GM23248 (cell line): ENCODE results near the gene LGALS1. TPM values are rescaled to one million over a fixed set of nuclear protein-coding genes. Genes with fewer than 3 reads are reported as not detected.
A peak's percentile ranks its signal among the peaks of the same experiment; 100 is the strongest.

ENCODE experiments used
- DNase-seq: peaks from one replicate; pipeline ENCODE4 v3.0.0-alpha.2; 2015
- H2AFZ ChIP-seq: fragments of 200-600 bp; sonication (generic); 2 replicates; pipeline ENCODE4 v1.6.1; 2016; ENCODE audit warnings: antibody characterized with exemption
- H3F3A ChIP-seq: fragments of 200-600 bp; sonication (generic); 2 replicates; pipeline ENCODE4 v1.6.1; 2016; ENCODE audit warnings: mild to moderate bottlenecking, antibody characterized with exemption, mixed run types; ENCODE audit not compliant: insufficient read depth
- H3K27ac ChIP-seq: fragments of 200-600 bp; sonication (generic); 2 replicates; pipeline ENCODE4 v1.5.1; 2016; ENCODE audit warnings: mild to moderate bottlenecking
- H3K27me3 ChIP-seq: fragments of 200-600 bp; sonication (generic); replicated peaks from 2 replicates; pipeline ENCODE4 v1.6.1; 2016; ENCODE audit warnings: mild to moderate bottlenecking; ENCODE audit not compliant: insufficient read depth
- H3K36me3 ChIP-seq: fragments of 200-600 bp; sonication (generic); 2 replicates; pipeline ENCODE4 v1.6.1; 2016; ENCODE audit warnings: low read depth, mild to moderate bottlenecking
- H3K4me1 ChIP-seq: fragments of 200-600 bp; sonication (generic); 2 replicates; pipeline ENCODE4 v1.6.1; 2016; ENCODE audit warnings: mild to moderate bottlenecking; ENCODE audit not compliant: insufficient read depth
- H3K4me2 ChIP-seq: fragments of 200-600 bp; sonication (generic); one replicate; pipeline ENCODE4 v1.6.1; 2016; ENCODE audit warnings: mild to moderate bottlenecking; ENCODE audit not compliant: unreplicated experiment
- H3K4me3 ChIP-seq: fragments of 200-600 bp; sonication (generic); 2 replicates; pipeline ENCODE4 v1.5.1; 2016; ENCODE audit warnings: mild to moderate bottlenecking
- H3K79me2 ChIP-seq: fragments of 200-600 bp; sonication (generic); 2 replicates; pipeline ENCODE4 v1.6.1; 2016; ENCODE audit warnings: mild to moderate bottlenecking; ENCODE audit not compliant: insufficient read depth
- H3K9ac ChIP-seq: fragments of 200-600 bp; sonication (generic); 2 replicates; pipeline ENCODE4 v1.6.1; 2016; ENCODE audit warnings: mild to moderate bottlenecking
- H3K9me2 ChIP-seq: fragments of 200-600 bp; sonication (generic); 2 replicates; pipeline ENCODE4 v1.6.1; 2016; ENCODE audit warnings: mixed run types, mild to moderate bottlenecking, moderate library complexity; ENCODE audit not compliant: insufficient read depth
- H3K9me3 ChIP-seq: fragments of 200-600 bp; sonication (generic); one replicate; pipeline ENCODE4 v1.6.1; 2017; ENCODE audit warnings: low read depth
- H4K20me1 ChIP-seq: fragments of 200-600 bp; sonication (generic); 2 replicates; pipeline ENCODE4 v1.6.0; 2016; ENCODE audit not compliant: insufficient read depth
- EZH2 ChIP-seq: fragments of 200-600 bp; sonication (generic); IDR thresholded peaks from 2 replicates; pipeline ENCODE4 v1.6.1; 2018; ENCODE audit warnings: antibody characterized with exemption, mild to moderate bottlenecking; ENCODE audit not compliant: insufficient read depth, poor library complexity, severe bottlenecking
- EZH2phosphoT487 ChIP-seq: fragments of 200-600 bp; sonication (generic); IDR thresholded peaks from 2 replicates; pipeline ENCODE4 v1.6.1; 2018; ENCODE audit warnings: antibody characterized with exemption, moderate library complexity, mild to moderate bottlenecking, low read depth; ENCODE audit not compliant: insufficient read depth
- WGBS, 2 experiments: methylation state at CpG; one replicate each; pipeline ENCODE4 v1.1.6; 2015 to 2017; ENCODE audit warnings: low lambda C conversion rate in 2 of 2, low coverage in 1 of 2; ENCODE audit errors: missing lambda C conversion rate in 2 of 2; 5-methylcytosine and 5-hydroxymethylcytosine counted together
- in situ Hi-C: fragments of 300-500 bp; cut with MboI; formaldehyde crosslinking; loops from 2 replicates; pipeline ENCODE4 v1.15.0; 2020
- polyA plus RNA-seq: library from polyadenylated mRNA; unstranded; fragments of >200 nt; fragmentation: Nextera tagmentation; extraction: Ambion mirVana; gene quantifications from 2 replicates; pipeline ENCODE4 v1.2.1, GENCODE V29; 2016
- total RNA-seq: library from RNA; depleted of rRNA; stranded (reverse); fragments of >200 nt; shearing (Covaris generic); gene quantifications from 2 replicates; pipeline ENCODE4 v1.2.3, GENCODE V29; 2014

Gene LGALS1
- total and polyA plus RNA-seq, 2 experiments from 2014 or later = 5,290 to 6,984 TPM

DNA sequence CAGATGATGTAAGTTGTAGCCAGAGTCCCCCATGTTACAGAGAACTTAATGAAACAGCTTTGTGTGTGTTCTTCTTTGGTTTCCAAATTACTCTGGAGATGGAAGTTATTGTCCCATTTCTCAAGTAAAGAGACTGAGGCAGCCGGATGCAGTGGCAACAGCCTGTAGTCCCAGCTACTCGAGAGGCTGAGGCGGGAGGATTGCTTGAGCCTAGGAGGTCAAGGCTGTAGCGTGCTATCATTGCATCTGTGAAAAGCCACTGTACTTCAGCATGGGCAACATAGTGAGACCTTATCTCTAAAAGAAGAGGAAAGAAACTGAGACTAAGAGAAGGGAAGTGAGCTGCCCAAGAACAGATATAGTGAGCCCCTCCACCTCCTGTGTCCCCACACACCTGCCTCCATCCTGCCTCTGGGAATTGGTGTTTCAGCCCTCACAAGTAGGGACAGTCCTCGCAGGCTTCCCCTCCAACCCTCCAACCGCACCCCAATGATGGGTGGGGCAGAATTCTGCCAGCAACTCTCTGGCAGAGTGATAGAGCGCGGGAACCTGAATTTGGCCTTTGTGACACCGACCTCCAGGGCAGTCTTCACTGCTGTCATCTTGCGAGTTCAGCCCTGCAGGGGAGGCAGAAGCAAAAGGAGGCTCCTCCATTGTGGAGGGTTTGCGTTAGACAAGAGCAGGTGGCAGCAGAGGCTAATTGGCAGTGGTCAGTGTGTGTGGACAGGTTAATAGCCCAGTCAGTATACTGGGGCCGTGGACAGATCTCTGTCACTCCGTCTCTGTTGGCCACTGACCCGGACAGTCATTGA is 15.3 kb upstream of the LGALS1 start:
- Histone ChIP-seq H3K79me2 (peaks cover 53% of the 10 kb centered on the region), H3K4me2 (peak overlapping the region; percentile 82), H3K9ac (peak overlapping the region; percentile 69), H3K4me1 (peaks cover 35% of the 10 kb centered on the region), H3K36me3 (no peaks in the 10 kb centered on the region), H2AFZ (no peak overlapping the region), H3F3A (peaks cover 31% of the 10 kb centered on the region), H3K9me3 (no peaks in the 10 kb centered on the region), H3K27me3 (no peaks in the 10 kb centered on the region), H3K27ac (no peak overlapping the region), H4K20me1 (0 out of 2 replicates have a peak, but pooled peaks cover 2% of the 10 kb centered on the region), H3K4me3 (peak overlapping the region; percentile 86), H3K9me2 (no peaks in the 10 kb centered on the region)
- no peak for DNase-seq
- in situ Hi-C loops = no loop called here
- 56 to 58% methylated on average over 14 of the region's 14 CpGs for WGBS, 2 experiments
- TF ChIP-seq EZH2 (no peak), EZH2phosphoT487 (no peak)

GRCh38 chr22:37660709-37661045 is 14.8 kb upstream of the LGALS1 start:
- peaks cover 31% of the 10 kb centered on the region for H3F3A ChIP-seq
- H3K9me3 ChIP-seq = no peaks in the 10 kb centered on the region
- H3K4me1 ChIP-seq = peaks cover 35% of the 10 kb centered on the region
- no peaks in the 10 kb centered on the region for H3K36me3 ChIP-seq
- no peaks in the 10 kb centered on the region for H3K27me3 ChIP-seq
- H3K4me2 ChIP-seq = no peak overlapping the region
- no peak for DNase-seq
- H3K9me2 ChIP-seq = no peaks in the 10 kb centered on the region
- H2AFZ ChIP-seq = no peak overlapping the region
- 48 to 50% methylated on average over 2 of the region's 2 CpGs for WGBS, 2 experiments
- peak overlapping the region; percentile 54; the same call in 1 of the 2 replicates for H3K9ac ChIP-seq
- peak overlapping the region; percentile 74; the same call in 1 of the 2 replicates for H3K27ac ChIP-seq
- H4K20me1 ChIP-seq = 0 out of 2 replicates have a peak, but pooled peaks cover 2% of the 10 kb centered on the region
- 0 out of 2 replicates have a peak overlapping the region, but pooled peaks have one; percentile 5 for H3K4me3 ChIP-seq
- TF ChIP-seq EZH2 = no peak
- no peak for TF ChIP-seq EZH2phosphoT487
- H3K79me2 ChIP-seq = peaks cover 58% of the 10 kb centered on the region
- in situ Hi-C loops = no loop called here

DNA sequence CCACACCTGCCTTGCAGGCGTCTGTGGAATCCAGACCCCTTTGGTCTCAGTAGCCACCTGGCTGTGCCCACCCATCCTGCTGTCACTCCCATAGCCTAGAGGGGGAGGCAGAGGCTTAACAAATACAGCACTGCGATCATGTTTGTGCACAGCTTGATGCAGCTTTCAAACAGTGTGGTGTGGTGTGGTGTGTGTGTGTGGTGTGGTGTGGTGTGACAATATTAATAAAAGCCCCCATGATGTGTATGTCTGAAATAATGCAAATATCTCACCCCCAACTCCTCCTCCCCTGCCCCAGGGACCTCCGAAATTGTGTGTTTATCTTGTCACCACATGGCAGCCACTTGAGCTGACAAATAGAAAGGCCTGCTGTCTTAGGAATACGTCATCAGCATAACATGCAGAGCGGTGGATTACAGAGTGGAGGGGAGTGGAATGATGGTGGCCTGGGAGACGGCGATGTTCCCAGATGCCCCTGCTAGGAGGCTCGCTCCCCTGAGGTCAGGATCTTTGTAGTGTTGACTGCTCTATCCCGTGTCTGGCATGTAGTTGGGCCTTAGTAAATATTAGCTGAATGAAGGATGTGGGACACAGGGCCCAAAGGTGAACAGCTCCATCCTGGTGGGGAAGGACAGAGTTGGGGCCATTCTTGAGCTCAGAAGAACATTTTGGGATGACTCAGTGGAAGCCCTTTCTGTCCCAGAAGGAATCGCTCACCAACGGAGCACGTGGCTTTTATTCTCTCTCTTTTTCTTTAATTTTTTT is 14.1 kb upstream of the LGALS1 start:
- peak; percentile 85 for DNase-seq
- TF ChIP-seq EZH2phosphoT487 = no peak
- no peak for TF ChIP-seq EZH2
- peak overlapping the region; percentile 29 for H3K4me2 ChIP-seq
- H3K4me1 ChIP-seq = peaks cover 35% of the 10 kb centered on the region
- H3K4me3 ChIP-seq = peak overlapping the region; percentile 5; the same call in 1 of the 2 replicates
- H3F3A ChIP-seq = peaks cover 31% of the 10 kb centered on the region
- no peaks in the 10 kb centered on the region for H3K9me2 ChIP-seq
- peak overlapping the region; percentile 36 for H2AFZ ChIP-seq
- H3K36me3 ChIP-seq = no peaks in the 10 kb centered on the region
- no peaks in the 10 kb centered on the region for H3K27me3 ChIP-seq
- H3K79me2 ChIP-seq = peaks cover 65% of the 10 kb centered on the region
- 0 out of 2 replicates have a peak, but pooled peaks cover 2% of the 10 kb centered on the region for H4K20me1 ChIP-seq
- peak overlapping the region; percentile 54 for H3K9ac ChIP-seq
- no peaks in the 10 kb centered on the region for H3K9me3 ChIP-seq
- in situ Hi-C loops = no loop called here
- peak overlapping the region; percentile 74 for H3K27ac ChIP-seq
- 7 to 8% methylated on average over 12 of the region's 12 CpGs for WGBS, 2 experiments

DNA sequence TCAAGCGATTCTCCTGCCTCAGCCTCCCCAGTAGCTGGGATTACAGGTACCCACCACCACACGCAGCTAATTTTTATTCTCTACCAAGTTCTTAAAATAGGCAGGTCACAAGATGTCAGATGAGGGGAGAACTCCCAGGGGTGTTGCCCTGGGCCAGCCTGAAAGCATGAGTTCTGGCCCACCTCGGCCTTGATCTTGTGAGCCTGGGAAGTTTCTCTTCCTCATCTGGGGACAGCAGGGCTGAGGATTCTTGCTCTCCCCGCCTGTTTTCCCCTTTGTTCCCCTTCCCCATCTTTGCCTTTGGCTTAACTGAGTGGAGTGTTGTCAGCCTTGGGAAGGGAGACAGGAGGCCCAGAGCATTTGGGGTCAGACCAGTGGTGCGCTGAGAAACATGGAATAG is 13.4 kb upstream of the LGALS1 start:
- WGBS, 2 experiments = 55 to 62% methylated on average over 5 of the region's 5 CpGs
- TF ChIP-seq EZH2phosphoT487 (no peak), EZH2 (no peak)
- peak overlapping the region; percentile 54 for H3K9ac ChIP-seq
- H3K36me3 ChIP-seq = no peaks in the 10 kb centered on the region
- H3K9me2 ChIP-seq = no peaks in the 10 kb centered on the region
- H3K4me3 ChIP-seq = no peak overlapping the region
- H3K4me2 ChIP-seq = no peak overlapping the region
- no peak for DNase-seq
- H2AFZ ChIP-seq = no peak overlapping the region
- peaks cover 35% of the 10 kb centered on the region for H3K4me1 ChIP-seq
- peaks cover 72% of the 10 kb centered on the region for H3K79me2 ChIP-seq
- no peaks in the 10 kb centered on the region for H3K27me3 ChIP-seq
- H4K20me1 ChIP-seq = 0 out of 2 replicates have a peak, but pooled peaks cover 2% of the 10 kb centered on the region
- H3K27ac ChIP-seq = peak overlapping the region; percentile 74
- H3F3A ChIP-seq = peaks cover 31% of the 10 kb centered on the region
- no peaks in the 10 kb centered on the region for H3K9me3 ChIP-seq
- in situ Hi-C loops = no loop called here
